Ishikawa (cell line): ENCODE results near the gene NPC2.

Source experiments
- CEBPB ChIP-seq: IDR thresholded peaks from 2 replicates; pipeline ENCODE4 v1.6.1; 2012
- CREB1 ChIP-seq: IDR thresholded peaks from 2 replicates; pipeline ENCODE4 v1.6.1; 2012; ENCODE audit warnings: low read depth
- EGR1 ChIP-seq: IDR thresholded peaks from 2 replicates; pipeline ENCODE4 v1.6.1; 2012
- EP300 ChIP-seq: IDR thresholded peaks from 2 replicates; pipeline ENCODE4 v1.6.1; 2012; ENCODE audit warnings: borderline replicate concordance
- MAX ChIP-seq: IDR thresholded peaks from 2 replicates; pipeline ENCODE4 v1.6.1; 2012
- NFIC ChIP-seq: IDR thresholded peaks from 2 replicates; pipeline ENCODE4 v1.6.1; 2012
- RAD21 ChIP-seq: IDR thresholded peaks from 2 replicates; pipeline ENCODE4 v1.6.1; 2012; ENCODE audit warnings: low read depth
- TAF1 ChIP-seq: IDR thresholded peaks from 2 replicates; pipeline ENCODE4 v1.6.1; 2012; ENCODE audit warnings: low read depth, mild to moderate bottlenecking
- TCF12 ChIP-seq: IDR thresholded peaks from 2 replicates; pipeline ENCODE4 v1.6.1; 2012; ENCODE audit warnings: low read depth
- TEAD4 ChIP-seq: IDR thresholded peaks from 2 replicates; pipeline ENCODE4 v1.6.1; 2012
- YY1 ChIP-seq: IDR thresholded peaks from 2 replicates; pipeline ENCODE4 v1.6.1; 2012; ENCODE audit warnings: low read depth
- ZBTB7A ChIP-seq: IDR thresholded peaks from 2 replicates; pipeline ENCODE4 v1.6.1; 2012; ENCODE audit warnings: low read depth
- TF ChIP-seq, protein P1 (sequence below): IDR thresholded peaks from 2 replicates; pipeline ENCODE4 v1.6.1; 2012; ENCODE audit warnings: low read depth, mild to moderate bottlenecking
- TF ChIP-seq, protein P2 (sequence below): IDR thresholded peaks from 2 replicates; pipeline ENCODE4 v1.6.1; 2012

GRCh38 chr14:74456684-74457564, 36.2 kb downstream of the NPC2 start:
- TF ChIP-seq CEBPB (no peak), TCF12 (no peak), TEAD4 (no peak), CREB1 (no peak), TAF1 (no peak), EP300 (no peak), ZBTB7A (no peak), RAD21 (no peak), MAX (no peak), YY1 (no peak), EGR1 (no peak), NFIC (no peak)
- TF ChIP-seq, protein P1, sequence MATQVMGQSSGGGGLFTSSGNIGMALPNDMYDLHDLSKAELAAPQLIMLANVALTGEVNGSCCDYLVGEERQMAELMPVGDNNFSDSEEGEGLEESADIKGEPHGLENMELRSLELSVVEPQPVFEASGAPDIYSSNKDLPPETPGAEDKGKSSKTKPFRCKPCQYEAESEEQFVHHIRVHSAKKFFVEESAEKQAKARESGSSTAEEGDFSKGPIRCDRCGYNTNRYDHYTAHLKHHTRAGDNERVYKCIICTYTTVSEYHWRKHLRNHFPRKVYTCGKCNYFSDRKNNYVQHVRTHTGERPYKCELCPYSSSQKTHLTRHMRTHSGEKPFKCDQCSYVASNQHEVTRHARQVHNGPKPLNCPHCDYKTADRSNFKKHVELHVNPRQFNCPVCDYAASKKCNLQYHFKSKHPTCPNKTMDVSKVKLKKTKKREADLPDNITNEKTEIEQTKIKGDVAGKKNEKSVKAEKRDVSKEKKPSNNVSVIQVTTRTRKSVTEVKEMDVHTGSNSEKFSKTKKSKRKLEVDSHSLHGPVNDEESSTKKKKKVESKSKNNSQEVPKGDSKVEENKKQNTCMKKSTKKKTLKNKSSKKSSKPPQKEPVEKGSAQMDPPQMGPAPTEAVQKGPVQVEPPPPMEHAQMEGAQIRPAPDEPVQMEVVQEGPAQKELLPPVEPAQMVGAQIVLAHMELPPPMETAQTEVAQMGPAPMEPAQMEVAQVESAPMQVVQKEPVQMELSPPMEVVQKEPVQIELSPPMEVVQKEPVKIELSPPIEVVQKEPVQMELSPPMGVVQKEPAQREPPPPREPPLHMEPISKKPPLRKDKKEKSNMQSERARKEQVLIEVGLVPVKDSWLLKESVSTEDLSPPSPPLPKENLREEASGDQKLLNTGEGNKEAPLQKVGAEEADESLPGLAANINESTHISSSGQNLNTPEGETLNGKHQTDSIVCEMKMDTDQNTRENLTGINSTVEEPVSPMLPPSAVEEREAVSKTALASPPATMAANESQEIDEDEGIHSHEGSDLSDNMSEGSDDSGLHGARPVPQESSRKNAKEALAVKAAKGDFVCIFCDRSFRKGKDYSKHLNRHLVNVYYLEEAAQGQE = no peak
- TF ChIP-seq, protein P2, sequence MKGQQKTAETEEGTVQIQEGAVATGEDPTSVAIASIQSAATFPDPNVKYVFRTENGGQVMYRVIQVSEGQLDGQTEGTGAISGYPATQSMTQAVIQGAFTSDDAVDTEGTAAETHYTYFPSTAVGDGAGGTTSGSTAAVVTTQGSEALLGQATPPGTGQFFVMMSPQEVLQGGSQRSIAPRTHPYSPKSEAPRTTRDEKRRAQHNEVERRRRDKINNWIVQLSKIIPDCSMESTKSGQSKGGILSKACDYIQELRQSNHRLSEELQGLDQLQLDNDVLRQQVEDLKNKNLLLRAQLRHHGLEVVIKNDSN = no peak
